Measurements from ENCODE around the gene FRRS1.

The FRRS1 gene

GRCh38 chr1:99674115-99675064 lies 92.0 kb downstream of the FRRS1 start:
- DNase-seq = no peak

- DNase-seq = no peak
Observed at GRCh38 chr1:99673315-99673714, 93.1 kb downstream of the FRRS1 start.

- DNase-seq = no peak
Observed at GRCh38 chr1:99672530-99673213, 93.8 kb downstream of the FRRS1 start.

- no peak for DNase-seq
Observed at GRCh38 chr1:99672038-99672437, 94.4 kb downstream of the FRRS1 start.

GRCh38 chr1:99670583-99670982 lies 95.9 kb downstream of the FRRS1 start:
- DNase-seq = no peak

- DNase-seq = no peak
Observed at GRCh38 chr1:99669821-99670220, 96.6 kb downstream of the FRRS1 start.

GRCh38 chr1:99669376-99669775 lies 97.1 kb downstream of the FRRS1 start:
- DNase-seq = no peak

- no peak for DNase-seq
Observed at GRCh38 chr1:99665212-99665611, 101.2 kb downstream of the FRRS1 start.

GRCh38 chr1:99663501-99663900 lies 102.9 kb downstream of the FRRS1 start:
- DNase-seq = no peak

GRCh38 chr1:99662539-99663080 lies 103.8 kb downstream of the FRRS1 start:
- DNase-seq = no peak

- DNase-seq = no peak
Observed at GRCh38 chr1:99661780-99662179, 104.7 kb downstream of the FRRS1 start.

GRCh38 chr1:99660496-99660895 lies 105.9 kb downstream of the FRRS1 start:
- no peak for DNase-seq

GRCh38 chr1:99659755-99660210 lies 106.7 kb downstream of the FRRS1 start:
- no peak for DNase-seq

Measured in CD4-positive, alpha-beta T cell treated with Interleukin-12 subunit alpha and Interleukin-12 subunit beta, for 1 hour (primary cell).